ENCODE results near the gene PRM2. TPM values are rescaled to one million over a fixed set of nuclear protein-coding genes. Genes with fewer than 3 reads are reported as not detected.

Gene PRM2
- total RNA-seq, 6 experiments from 2014 or later: not detected

DNA sequence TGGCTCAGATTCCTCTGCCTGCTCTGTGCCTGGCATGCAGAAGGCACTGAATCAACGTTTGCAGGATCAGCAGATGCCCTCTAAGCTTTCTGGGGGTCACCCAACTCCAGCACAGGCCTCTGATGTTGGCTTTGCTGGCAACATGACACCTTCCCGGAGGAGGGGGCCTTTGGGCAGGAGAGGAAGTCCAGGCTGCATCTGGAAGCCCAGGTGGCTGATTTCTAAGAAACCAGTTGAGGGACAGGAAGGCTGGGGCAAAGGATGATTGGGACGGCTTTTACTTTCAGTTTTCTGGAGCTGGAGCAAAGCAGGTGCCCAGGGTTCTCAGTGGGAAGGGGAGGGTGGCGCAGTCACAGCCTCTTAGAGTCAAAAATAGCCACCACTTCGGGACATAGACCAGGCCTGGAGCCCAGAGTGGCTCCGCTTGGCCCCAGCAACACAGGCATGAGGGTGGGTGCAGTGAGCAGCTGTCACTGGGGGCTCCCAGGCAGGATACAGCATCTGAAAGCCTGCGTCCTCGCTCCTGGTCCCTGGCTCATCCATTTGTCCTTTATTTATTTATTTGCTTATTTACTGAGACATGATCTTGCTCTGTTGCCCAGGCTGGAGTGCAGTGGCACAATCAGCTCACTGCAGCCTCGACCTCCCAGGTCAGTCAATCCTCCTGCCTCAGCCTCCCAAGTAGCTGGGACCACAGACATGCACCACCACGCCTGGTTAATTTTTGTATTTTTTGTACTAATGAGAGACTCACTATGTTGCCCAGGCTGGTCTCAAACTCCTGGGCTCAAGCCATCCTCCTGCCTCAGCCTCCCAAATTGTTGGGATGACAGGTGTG is 35.4 kb downstream of the PRM2 start:
- DNase-seq: no peak
- H3K9me3 Mint-ChIP-seq: no peaks in the 10 kb centered on the region
- peaks cover 2% of the 10 kb centered on the region; the same call in 1 of the 2 replicates for H3K27me3 Mint-ChIP-seq (ENCODE audit: insufficient read depth)
- TF ChIP-seq, protein P1, sequence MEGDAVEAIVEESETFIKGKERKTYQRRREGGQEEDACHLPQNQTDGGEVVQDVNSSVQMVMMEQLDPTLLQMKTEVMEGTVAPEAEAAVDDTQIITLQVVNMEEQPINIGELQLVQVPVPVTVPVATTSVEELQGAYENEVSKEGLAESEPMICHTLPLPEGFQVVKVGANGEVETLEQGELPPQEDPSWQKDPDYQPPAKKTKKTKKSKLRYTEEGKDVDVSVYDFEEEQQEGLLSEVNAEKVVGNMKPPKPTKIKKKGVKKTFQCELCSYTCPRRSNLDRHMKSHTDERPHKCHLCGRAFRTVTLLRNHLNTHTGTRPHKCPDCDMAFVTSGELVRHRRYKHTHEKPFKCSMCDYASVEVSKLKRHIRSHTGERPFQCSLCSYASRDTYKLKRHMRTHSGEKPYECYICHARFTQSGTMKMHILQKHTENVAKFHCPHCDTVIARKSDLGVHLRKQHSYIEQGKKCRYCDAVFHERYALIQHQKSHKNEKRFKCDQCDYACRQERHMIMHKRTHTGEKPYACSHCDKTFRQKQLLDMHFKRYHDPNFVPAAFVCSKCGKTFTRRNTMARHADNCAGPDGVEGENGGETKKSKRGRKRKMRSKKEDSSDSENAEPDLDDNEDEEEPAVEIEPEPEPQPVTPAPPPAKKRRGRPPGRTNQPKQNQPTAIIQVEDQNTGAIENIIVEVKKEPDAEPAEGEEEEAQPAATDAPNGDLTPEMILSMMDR (IDR thresholded peaks at IDR 0.05): no peak
- no peak overlapping the region for H3K4me3 Mint-ChIP-seq
- H3K27ac Mint-ChIP-seq: no peak overlapping the region
- 0 out of 2 replicates have a peak, but pooled peaks cover 5% of the 10 kb centered on the region for H3K4me1 Mint-ChIP-seq (ENCODE audit: low read depth)
- H3K36me3 Mint-ChIP-seq (ENCODE audit: low read depth): no peaks in the 10 kb centered on the region

DNA sequence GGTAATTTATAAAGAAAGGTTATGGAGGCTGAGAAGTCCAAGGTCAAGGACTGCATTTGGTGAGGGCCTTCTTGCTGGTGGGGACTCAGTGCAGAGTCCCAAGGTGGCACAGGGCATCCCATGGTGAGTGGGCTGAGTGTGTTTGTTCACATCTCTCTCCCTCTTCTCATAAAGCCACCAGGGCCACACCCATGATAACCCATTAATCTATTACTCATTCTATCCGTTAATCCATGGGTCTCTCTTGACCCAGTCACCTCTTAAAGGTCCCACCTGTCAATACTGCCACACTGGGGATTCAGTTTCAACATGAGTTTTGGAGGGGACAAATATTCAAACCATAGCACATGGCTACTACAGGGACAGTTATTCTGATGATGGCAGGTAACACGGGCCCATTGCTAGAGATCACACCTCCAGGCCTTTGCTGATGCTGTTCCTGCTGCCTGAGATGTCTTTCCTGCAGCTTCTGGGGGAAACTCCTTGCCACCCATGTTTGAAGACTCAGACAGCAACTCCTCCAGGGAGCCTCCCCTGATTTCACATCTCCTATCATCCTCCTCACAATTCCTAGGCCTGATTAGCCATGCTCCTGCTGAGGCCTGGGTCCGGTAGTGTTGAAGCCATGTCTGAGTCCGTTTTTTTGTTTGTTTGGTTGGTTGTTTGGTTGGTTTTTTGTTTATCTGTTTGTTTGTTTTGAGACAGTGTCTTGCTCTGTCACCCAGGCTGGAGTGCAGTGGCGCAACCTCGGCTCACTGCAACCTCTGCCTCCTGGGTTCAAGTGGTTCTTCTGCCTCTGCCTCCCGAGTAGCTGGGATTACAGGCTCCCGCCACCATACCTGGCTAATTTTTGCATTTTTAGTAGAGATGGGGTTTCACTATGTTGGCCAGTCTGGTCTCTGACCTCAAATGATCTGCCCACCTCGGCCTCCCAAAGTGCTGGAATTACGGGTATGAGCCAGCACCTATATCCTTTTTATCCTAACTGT is 36.3 kb downstream of the PRM2 start:
- peaks cover 8% of the 10 kb centered on the region for H3K4me1 Mint-ChIP-seq (ENCODE audit: low read depth)
- peaks cover 2% of the 10 kb centered on the region; the same call in 1 of the 2 replicates for H3K27me3 Mint-ChIP-seq (ENCODE audit: insufficient read depth)
- no peaks in the 10 kb centered on the region for H3K36me3 Mint-ChIP-seq (ENCODE audit: low read depth)
- H3K9me3 Mint-ChIP-seq: no peaks in the 10 kb centered on the region
- H3K4me3 Mint-ChIP-seq: no peak overlapping the region
- no peak for DNase-seq
- no peak overlapping the region for H3K27ac Mint-ChIP-seq
- TF ChIP-seq, protein P1 (IDR thresholded peaks at IDR 0.05): no peak

DNA sequence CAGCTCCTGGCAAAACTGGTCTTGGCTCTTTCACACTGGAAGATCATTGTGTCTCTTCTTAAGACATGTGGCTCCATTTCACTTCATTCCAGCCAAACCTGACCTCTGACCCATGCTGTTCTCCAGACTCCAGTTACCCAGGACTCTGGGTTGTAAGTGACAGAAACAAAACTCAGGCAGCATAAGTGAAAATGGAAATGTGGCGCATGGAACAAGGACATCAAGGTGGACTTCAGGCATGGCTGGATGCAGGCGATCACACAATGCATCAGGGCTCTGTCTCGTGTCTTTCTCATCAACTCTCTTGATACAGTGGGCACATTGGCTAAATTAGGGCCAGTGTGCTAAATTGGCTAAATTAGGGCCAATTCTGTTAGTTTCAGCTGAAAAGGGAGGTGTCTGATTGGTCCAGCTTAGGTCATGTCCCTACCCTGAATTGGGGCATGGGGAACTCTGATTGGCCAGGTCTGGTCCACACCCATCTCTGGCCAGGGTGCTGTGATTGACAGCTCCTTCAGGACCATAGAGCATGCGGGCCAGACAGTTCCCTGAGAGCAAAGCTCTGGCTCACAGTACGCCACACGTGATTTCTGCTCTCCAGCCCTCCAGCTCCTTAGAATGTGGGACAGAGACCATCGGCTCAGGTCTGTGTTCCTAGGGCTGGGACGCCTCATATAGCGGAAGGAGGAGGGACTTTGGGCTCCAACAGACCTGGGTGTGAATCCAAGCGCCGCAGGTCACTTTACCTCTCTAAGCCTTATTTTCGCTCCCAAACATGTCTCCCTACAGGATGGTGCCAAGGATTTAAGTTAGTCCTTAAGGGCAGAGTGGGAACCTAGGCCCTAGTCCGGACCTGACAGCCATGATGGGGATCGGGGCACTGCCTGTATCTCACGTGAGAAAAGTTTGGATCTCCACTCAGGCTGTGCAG is 37.7 kb downstream of the PRM2 start:
- Mint-ChIP-seq H3K36me3 (ENCODE audit: low read depth) (no peaks in the 10 kb centered on the region), H3K4me3 (no peak overlapping the region), H3K9me3 (no peaks in the 10 kb centered on the region), H3K27me3 (ENCODE audit: insufficient read depth) (peaks cover 2% of the 10 kb centered on the region; the same call in 1 of the 2 replicates), H3K4me1 (ENCODE audit: low read depth) (peaks cover 22% of the 10 kb centered on the region), H3K27ac (no peak overlapping the region)
- DNase-seq: no peak
- TF ChIP-seq, protein P1 (IDR thresholded peaks at IDR 0.05): no peak

DNA sequence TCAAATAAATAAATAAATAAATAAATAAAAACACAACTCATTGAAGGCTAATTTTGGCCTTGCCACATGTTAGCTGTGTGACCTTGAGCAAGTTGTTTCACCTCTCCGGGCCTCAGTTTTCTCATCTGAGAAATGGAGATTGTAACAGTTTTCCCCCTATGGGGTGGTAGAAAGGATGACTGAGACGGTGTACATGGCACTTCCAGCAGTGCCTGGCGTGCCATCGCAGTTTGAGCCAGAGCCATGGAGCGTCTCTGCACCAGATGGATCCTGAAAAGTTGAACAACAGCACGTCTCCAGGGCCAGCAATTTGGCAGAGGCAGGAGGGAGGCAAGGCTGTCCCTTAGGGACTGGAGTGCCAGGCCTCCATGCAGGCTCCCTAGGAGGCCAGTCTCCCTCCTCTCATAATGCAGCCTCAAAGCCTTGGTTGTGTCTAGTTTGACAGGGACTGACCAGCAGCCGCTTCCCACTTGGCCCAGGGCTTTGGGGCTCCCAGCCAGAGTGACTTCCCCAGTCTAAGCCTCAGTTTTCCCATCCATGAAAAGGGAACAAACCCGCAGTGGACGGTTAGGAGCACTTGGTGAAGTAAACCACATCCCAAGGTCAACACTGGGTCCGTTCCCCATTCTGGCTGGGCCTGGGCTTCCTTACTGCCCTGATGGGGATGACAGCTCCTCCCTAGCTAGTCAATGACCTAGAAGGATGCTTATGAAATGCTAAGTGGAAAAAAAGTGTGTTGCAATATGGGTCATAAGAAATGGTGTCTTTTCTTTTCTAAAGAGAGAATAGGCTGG is 39.6 kb downstream of the PRM2 start:
- TF ChIP-seq, protein P1 (IDR thresholded peaks at IDR 0.05): no peak
- Mint-ChIP-seq H3K4me3 (no peak overlapping the region), H3K36me3 (ENCODE audit: low read depth) (no peaks in the 10 kb centered on the region), H3K27me3 (ENCODE audit: insufficient read depth) (peaks cover 2% of the 10 kb centered on the region; the same call in 1 of the 2 replicates), H3K9me3 (no peaks in the 10 kb centered on the region), H3K27ac (no peak overlapping the region), H3K4me1 (ENCODE audit: low read depth) (peaks cover 29% of the 10 kb centered on the region)
- no peak for DNase-seq
